ENCODE data around the gene ZBED5.

GRCh38 chr11:10838881-10839280, 19.0 kb downstream of the ZBED5 start:
- TF ChIP-seq, protein P1, sequence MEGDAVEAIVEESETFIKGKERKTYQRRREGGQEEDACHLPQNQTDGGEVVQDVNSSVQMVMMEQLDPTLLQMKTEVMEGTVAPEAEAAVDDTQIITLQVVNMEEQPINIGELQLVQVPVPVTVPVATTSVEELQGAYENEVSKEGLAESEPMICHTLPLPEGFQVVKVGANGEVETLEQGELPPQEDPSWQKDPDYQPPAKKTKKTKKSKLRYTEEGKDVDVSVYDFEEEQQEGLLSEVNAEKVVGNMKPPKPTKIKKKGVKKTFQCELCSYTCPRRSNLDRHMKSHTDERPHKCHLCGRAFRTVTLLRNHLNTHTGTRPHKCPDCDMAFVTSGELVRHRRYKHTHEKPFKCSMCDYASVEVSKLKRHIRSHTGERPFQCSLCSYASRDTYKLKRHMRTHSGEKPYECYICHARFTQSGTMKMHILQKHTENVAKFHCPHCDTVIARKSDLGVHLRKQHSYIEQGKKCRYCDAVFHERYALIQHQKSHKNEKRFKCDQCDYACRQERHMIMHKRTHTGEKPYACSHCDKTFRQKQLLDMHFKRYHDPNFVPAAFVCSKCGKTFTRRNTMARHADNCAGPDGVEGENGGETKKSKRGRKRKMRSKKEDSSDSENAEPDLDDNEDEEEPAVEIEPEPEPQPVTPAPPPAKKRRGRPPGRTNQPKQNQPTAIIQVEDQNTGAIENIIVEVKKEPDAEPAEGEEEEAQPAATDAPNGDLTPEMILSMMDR (IDR thresholded peaks at IDR 0.05), result no peak
- TF ChIP-seq POLR2A (IDR thresholded peaks at IDR 0.05), result no peak
